Breast epithelium (tissue), 4 donors: ENCODE data around the gene GNLY. TPM values are rescaled to one million over a fixed set of nuclear protein-coding genes. Genes with fewer than 3 reads are reported as not detected.

Experiments
- DNase-seq, 2 donors: peaks; one replicate each; pipeline ENCODE4 v3.0.0-alpha.2; 2019; ENCODE audit warnings: low spot score in 2 of 2
- H3K27ac ChIP-seq, 2 donors: fragments of 200-600 bp; sonication (generic) in 1 of 2; one replicate each; pipeline ENCODE4 v1.5.1; 2016 to 2019; ENCODE audit warnings: mild to moderate bottlenecking in 1 of 2
- H3K27me3 ChIP-seq, 2 donors: fragments of 200-600 bp; sonication (generic) in 1 of 2; one replicate each; pipeline versions ENCODE4 v1.5.1 to v1.6.0; 2017 to 2019; ENCODE audit warnings: control low read depth in 1 of 2, mild to moderate bottlenecking in 1 of 2
- H3K36me3 ChIP-seq: fragments of 200-600 bp; one replicate; pipeline ENCODE4 v1.5.1; 2019
- H3K4me1 ChIP-seq, 2 donors: fragments of 200-600 bp; sonication (generic); one replicate each; pipeline ENCODE4 v1.5.1; 2016 to 2019; ENCODE audit warnings: control low read depth in 1 of 2
- H3K4me3 ChIP-seq, 3 donors: fragments of 200-600 bp; sonication (generic); 1 replicate in 2 of 3; 2 replicates in 1 of 3; pipeline ENCODE4 v1.5.1; 2016 to 2019; ENCODE audit warnings: mild to moderate bottlenecking in 3 of 3, moderate library complexity in 2 of 3
- H3K9me3 ChIP-seq, 2 donors: fragments of 200-600 bp; sonication (generic) in 1 of 2; one replicate each; pipeline ENCODE4 v1.5.1; 2016 to 2019; ENCODE audit warnings: control low read depth in 1 of 2
- CTCF ChIP-seq, 3 donors: fragments of 450-650 bp; IDR thresholded peaks; one replicate each; pipeline ENCODE4 v1.5.1; 2016 to 2017; ENCODE audit warnings: antibody characterized with exemption in 3 of 3, mild to moderate bottlenecking in 3 of 3, moderate library complexity in 3 of 3
- POLR2A ChIP-seq: fragments of 450-650 bp; IDR thresholded peaks from one replicate; pipeline ENCODE4 v1.6.1; 2016; ENCODE audit warnings: antibody characterized with exemption, mild to moderate bottlenecking, moderate library complexity
- POLR2AphosphoS5 ChIP-seq, 3 donors: sonication (generic); formaldehyde crosslinking; IDR thresholded peaks; one replicate each; pipeline ENCODE4 v1.6.1; 2017; ENCODE audit warnings: antibody characterized with exemption in 3 of 3
- intact Hi-C: fragments of 100-400 bp; cut with DNase I; formaldehyde crosslinking; loops from one replicate; pipeline ENCODE4 v1.15.1; 2023; ENCODE audit warnings: low total_unique reads
- total RNA-seq, 3 donors: library from RNA; depleted of rRNA; stranded (reverse); fragments of >200 nt; gene quantifications; one replicate each; pipeline ENCODE4 v1.1.0, GENCODE V29; 2016

The GNLY gene
- total RNA-seq, 3 donors from 2014 or later: 2.0 to 2.6 (median 2.1) TPM

- no peak for TF ChIP-seq POLR2A
- no peak for TF ChIP-seq CTCF (IDR thresholded peaks at IDR 0.05)
- TF ChIP-seq POLR2AphosphoS5 (IDR thresholded peaks at IDR 0.05): no peak
- Histone ChIP-seq H3K9me3 (no peaks in the 10 kb centered on the region), H3K36me3 (no peaks in the 10 kb centered on the region), H3K27ac (no peak overlapping the region), H3K27me3 (no peaks in the 10 kb centered on the region), H3K4me3 (no peak overlapping the region), H3K4me1 (no peaks in the 10 kb centered on the region)
- intact Hi-C loops: no loop called here
- no peak for DNase-seq
Observed at GRCh38 chr2:85719609-85720240, 25.6 kb downstream of the GNLY start.

GRCh38 chr2:85720533-85720932 lies 26.4 kb downstream of the GNLY start:
- no peaks in the 10 kb centered on the region for H3K4me1 ChIP-seq
- H3K9me3 ChIP-seq: no peaks in the 10 kb centered on the region
- H3K27ac ChIP-seq: no peak overlapping the region
- no peak for TF ChIP-seq POLR2A
- intact Hi-C loops: no loop called here
- H3K27me3 ChIP-seq: no peaks in the 10 kb centered on the region
- no peaks in the 10 kb centered on the region for H3K36me3 ChIP-seq
- H3K4me3 ChIP-seq: no peak overlapping the region
- DNase-seq: no peak

- DNase-seq: no peak
- no peak overlapping the region for H3K4me3 ChIP-seq
- TF ChIP-seq POLR2A: no peak
- no peak for TF ChIP-seq CTCF (IDR thresholded peaks at IDR 0.05)
- TF ChIP-seq POLR2AphosphoS5 (IDR thresholded peaks at IDR 0.05): no peak
- H3K36me3 ChIP-seq: no peaks in the 10 kb centered on the region
- intact Hi-C loops: no loop called here
- H3K9me3 ChIP-seq: no peaks in the 10 kb centered on the region
- no peaks in the 10 kb centered on the region for H3K4me1 ChIP-seq
- H3K27me3 ChIP-seq: no peaks in the 10 kb centered on the region
- no peak overlapping the region for H3K27ac ChIP-seq
Observed at GRCh38 chr2:85721641-85722040, 27.5 kb downstream of the GNLY start.

GRCh38 chr2:85722519-85722918 lies 28.4 kb downstream of the GNLY start:
- no peak for DNase-seq
- intact Hi-C loops: no loop called here
- Histone ChIP-seq H3K27ac (no peak overlapping the region), H3K9me3 (no peaks in the 10 kb centered on the region), H3K4me1 (no peaks in the 10 kb centered on the region), H3K36me3 (no peaks in the 10 kb centered on the region), H3K4me3 (no peak overlapping the region), H3K27me3 (no peaks in the 10 kb centered on the region)
- TF ChIP-seq CTCF (IDR thresholded peaks at IDR 0.05): no peak
- no peak for TF ChIP-seq POLR2A
- no peak for TF ChIP-seq POLR2AphosphoS5 (IDR thresholded peaks at IDR 0.05)

GRCh38 chr2:85723707-85724360 lies 29.7 kb downstream of the GNLY start:
- no peaks in the 10 kb centered on the region for H3K9me3 ChIP-seq
- intact Hi-C loops: no loop called here
- no peak overlapping the region for H3K27ac ChIP-seq

More at GRCh38 chr2:85723707-85724360, 29.7 kb downstream of the GNLY start:
- Histone ChIP-seq H3K4me1 (peaks cover 0 to 1% of the 10 kb centered on the region in 2 donors), H3K36me3 (no peaks in the 10 kb centered on the region), H3K27me3 (no peaks in the 10 kb centered on the region), H3K4me3 (no peak overlapping the region)
- TF ChIP-seq POLR2A (no peak), CTCF (IDR thresholded peaks at IDR 0.05) (no peak), POLR2AphosphoS5 (IDR thresholded peaks at IDR 0.05) (no peak)
- no peak for DNase-seq
